ENCODE results near the gene CACNA1A.

DNA sequence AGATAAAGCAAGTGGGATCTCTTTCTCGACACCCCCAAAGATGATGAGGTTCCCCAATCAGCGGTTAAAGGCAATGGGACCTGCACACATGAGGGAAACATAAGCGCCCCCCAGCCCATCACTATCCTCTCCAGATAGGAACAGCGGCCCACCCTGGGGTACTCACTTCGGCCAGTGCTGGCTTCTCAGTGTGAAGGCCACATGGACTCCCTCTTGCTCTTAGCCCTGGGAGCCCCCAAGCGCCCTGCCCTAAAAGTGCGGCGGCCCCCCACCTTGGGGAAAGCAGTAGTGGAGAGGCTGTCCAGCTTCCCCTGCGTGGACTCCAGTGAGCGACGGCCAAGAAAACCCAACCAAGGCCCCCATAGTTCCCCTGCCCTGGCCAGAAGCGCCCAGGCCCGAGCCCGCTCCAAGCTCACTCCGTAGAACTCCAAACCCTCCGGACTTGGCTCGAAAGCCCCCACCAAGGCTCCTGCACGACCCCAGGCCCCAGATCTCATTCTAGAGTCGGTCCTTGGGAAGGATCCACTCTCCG is 1.0 kb downstream of the CACNA1A start:
- TF ChIP-seq CTCF (IDR thresholded peaks at IDR 0.05): no peak
- no peak for TF ChIP-seq POLR2A (IDR thresholded peaks at IDR 0.05; ENCODE audit: low read depth)

All from esophagus muscularis mucosa (tissue), 3 donors.